ENCODE data around the gene TLK1.

Gene TLK1

GRCh38 chr2:171124541-171124940 lies 36.2 kb downstream of the TLK1 start:
- no peak for TF ChIP-seq CTCF (IDR thresholded peaks at IDR 0.05; ENCODE audit: control extremely low read depth, extremely low read depth, low read depth, missing control alignments)
- ChIA-PET CTCF (interaction anchor here (0.6 to 2.5 kb wide), 4 partner anchors 11 to 307 kb away, joined by 3 to 6 read pairs (median 4); no protein-coding TSS in a partner anchor), POLR2A (no interaction called here)
- DNase-seq (ENCODE audit: extremely low spot score) = no peak

- POLR2A ChIA-PET = no interaction called here
- TF ChIP-seq CTCF (IDR thresholded peaks at IDR 0.05; ENCODE audit: control extremely low read depth, extremely low read depth, low read depth, missing control alignments) = no peak
- DNase-seq (ENCODE audit: extremely low spot score) = no peak
- CTCF ChIA-PET = interaction anchor here (1.0 to 1.3 kb wide), 2 partner anchors 22 to 307 kb away, joined by 3 to 7 read pairs; no protein-coding TSS in a partner anchor
Observed at GRCh38 chr2:171109571-171109970, 51.1 kb downstream of the TLK1 start.

- ChIA-PET CTCF (interaction anchor here (1.0 to 1.3 kb wide), 2 partner anchors 22 to 308 kb away, joined by 3 to 7 read pairs; no protein-coding TSS in a partner anchor), POLR2A (no interaction called here)
- DNase-seq (ENCODE audit: extremely low spot score) = no peak
- TF ChIP-seq CTCF (IDR thresholded peaks at IDR 0.05; ENCODE audit: control extremely low read depth, extremely low read depth, low read depth, missing control alignments) = no peak
Observed at GRCh38 chr2:171109020-171109419, 51.7 kb downstream of the TLK1 start.

GRCh38 chr2:171107803-171108202 lies 52.9 kb downstream of the TLK1 start:
- ChIA-PET POLR2A (interaction anchor here (0.6 kb wide), 1 partner anchor 40 kb away, joined by 4 read pairs; no protein-coding TSS in a partner anchor), CTCF (interaction anchor here (1.0 to 2.4 kb wide), 2 partner anchors 8 to 21 kb away, joined by 3 to 7 read pairs; no protein-coding TSS in a partner anchor)
- no peak for TF ChIP-seq CTCF (IDR thresholded peaks at IDR 0.05; ENCODE audit: control extremely low read depth, extremely low read depth, low read depth, missing control alignments)
- DNase-seq (ENCODE audit: extremely low spot score) = no peak

- TF ChIP-seq CTCF (IDR thresholded peaks at IDR 0.05; ENCODE audit: control extremely low read depth, extremely low read depth, low read depth, missing control alignments) = no peak
- ChIA-PET POLR2A (no interaction called here), CTCF (no interaction called here)
- no peak for DNase-seq (ENCODE audit: extremely low spot score)
Observed at GRCh38 chr2:171104379-171104778, 56.3 kb downstream of the TLK1 start.

GRCh38 chr2:171102802-171103201 lies 57.9 kb downstream of the TLK1 start:
- POLR2A ChIA-PET = no interaction called here
- CTCF ChIA-PET = no interaction called here
- no peak for DNase-seq (ENCODE audit: extremely low spot score)
- TF ChIP-seq CTCF (IDR thresholded peaks at IDR 0.05; ENCODE audit: control extremely low read depth, extremely low read depth, low read depth, missing control alignments) = no peak

Measured in GM10248 (cell line).